Measurements from ENCODE around the gene SMIM13.

GRCh38 chr6:11050731-11051130, 42.9 kb upstream of the SMIM13 start:
- TF ChIP-seq CTCF (IDR thresholded peaks at IDR 0.05) (no peak), POLR2A (IDR thresholded peaks at IDR 0.05) (no peak)

Measured in heart left ventricle (tissue), 13 donors.